Measurements from ENCODE around the gene ENPP6.

DNA sequence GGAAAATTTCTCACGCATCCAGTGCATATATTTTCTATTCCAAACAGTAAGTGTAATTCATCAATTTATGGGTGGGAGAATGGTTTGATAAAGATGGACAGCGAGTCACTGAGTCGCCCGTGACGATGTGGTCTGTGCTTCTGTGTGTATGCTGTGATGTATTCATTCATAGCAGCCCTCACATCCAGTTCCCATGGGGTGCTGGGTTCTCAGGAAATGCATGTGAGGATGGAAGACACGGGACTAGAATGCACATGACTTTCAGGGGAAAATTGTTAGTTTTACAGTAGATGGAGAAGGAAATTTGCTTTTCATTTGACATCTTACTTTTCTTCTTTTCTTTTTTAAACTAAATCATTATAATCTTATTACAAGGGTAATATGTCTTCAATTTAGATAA lies 159.6 kb downstream of the ENPP6 start:
- no peak for TF ChIP-seq POLR2A (IDR thresholded peaks at IDR 0.05)
- TF ChIP-seq, protein P1, sequence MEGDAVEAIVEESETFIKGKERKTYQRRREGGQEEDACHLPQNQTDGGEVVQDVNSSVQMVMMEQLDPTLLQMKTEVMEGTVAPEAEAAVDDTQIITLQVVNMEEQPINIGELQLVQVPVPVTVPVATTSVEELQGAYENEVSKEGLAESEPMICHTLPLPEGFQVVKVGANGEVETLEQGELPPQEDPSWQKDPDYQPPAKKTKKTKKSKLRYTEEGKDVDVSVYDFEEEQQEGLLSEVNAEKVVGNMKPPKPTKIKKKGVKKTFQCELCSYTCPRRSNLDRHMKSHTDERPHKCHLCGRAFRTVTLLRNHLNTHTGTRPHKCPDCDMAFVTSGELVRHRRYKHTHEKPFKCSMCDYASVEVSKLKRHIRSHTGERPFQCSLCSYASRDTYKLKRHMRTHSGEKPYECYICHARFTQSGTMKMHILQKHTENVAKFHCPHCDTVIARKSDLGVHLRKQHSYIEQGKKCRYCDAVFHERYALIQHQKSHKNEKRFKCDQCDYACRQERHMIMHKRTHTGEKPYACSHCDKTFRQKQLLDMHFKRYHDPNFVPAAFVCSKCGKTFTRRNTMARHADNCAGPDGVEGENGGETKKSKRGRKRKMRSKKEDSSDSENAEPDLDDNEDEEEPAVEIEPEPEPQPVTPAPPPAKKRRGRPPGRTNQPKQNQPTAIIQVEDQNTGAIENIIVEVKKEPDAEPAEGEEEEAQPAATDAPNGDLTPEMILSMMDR (IDR thresholded peaks at IDR 0.05) = no peak
